GM06990 (cell line): ENCODE results near the gene DLG2.
A peak's percentile ranks its signal among the peaks of the same experiment; 100 is the strongest.

Source experiments
- DNase-seq: peaks from one replicate; pipeline ENCODE4 v3.0.0-alpha.2; 2011; ENCODE audit not compliant: insufficient read length; ENCODE audit errors: extremely low read depth
- H3K27me3 ChIP-seq: replicated peaks from 2 replicates; pipeline ENCODE4 v1.6.0; 2011; ENCODE audit warnings: low read length; ENCODE audit not compliant: control insufficient read depth, insufficient read depth
- H3K36me3 ChIP-seq: 2 replicates; pipeline ENCODE4 v1.5.1; 2011; ENCODE audit warnings: low read length; ENCODE audit not compliant: control insufficient read depth, insufficient read depth
- H3K4me3 ChIP-seq: replicated peaks from 2 replicates; pipeline ENCODE4 v1.5.1; 2011; ENCODE audit warnings: low read depth, mild to moderate bottlenecking, control low read depth, low read length
- TF ChIP-seq, protein P1 (sequence below): IDR thresholded peaks from 2 replicates; pipeline ENCODE4 v1.5.1; 2011; ENCODE audit warnings: low read length, control low read depth, mild to moderate bottlenecking, inconsistent platforms; ENCODE audit not compliant: insufficient read depth, poor library complexity, severe bottlenecking

DLG2 gene

DNA sequence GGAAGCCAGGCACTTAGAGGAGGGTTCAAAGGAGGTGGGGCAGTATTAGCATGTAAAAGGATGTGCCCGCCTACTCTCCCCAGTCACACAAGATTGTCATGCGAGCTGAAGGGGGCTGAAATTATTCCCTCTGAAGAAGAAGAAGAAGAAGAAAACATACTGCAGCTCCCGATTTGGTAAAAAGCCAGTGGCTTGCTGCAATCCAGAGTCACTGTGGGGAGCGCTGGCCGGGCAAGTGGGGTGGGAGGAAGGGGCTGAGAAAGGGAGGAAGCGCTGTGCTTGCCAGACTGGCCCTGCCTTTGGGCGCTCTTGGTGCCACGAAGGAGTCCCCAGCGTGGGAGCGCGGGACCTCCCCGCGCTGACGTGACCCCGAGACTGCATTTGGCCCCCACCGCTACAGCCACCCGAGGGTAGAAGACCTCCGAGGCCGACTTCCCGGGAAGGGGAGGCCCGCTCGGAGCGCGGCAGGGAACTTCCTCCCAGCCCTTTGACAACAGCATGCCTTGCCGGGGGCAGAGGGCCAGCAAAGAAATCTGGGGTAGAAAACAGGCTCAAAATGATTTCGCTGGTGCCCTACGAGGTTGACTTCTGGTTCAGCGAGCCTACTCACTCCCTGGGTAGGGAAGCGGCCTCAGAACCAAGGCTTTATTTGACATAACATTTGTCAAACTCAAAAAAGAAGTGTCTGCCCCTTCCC lies 906.3 kb downstream of the DLG2 start:
- Histone ChIP-seq H3K27me3 (no peaks in the 10 kb centered on the region; the same call in none of the 2 replicates), H3K4me3 (no peak overlapping the region; the same call in 1 of the 2 replicates), H3K36me3 (no peaks in the 10 kb centered on the region)
- DNase-seq: no peak
- TF ChIP-seq, protein P1, sequence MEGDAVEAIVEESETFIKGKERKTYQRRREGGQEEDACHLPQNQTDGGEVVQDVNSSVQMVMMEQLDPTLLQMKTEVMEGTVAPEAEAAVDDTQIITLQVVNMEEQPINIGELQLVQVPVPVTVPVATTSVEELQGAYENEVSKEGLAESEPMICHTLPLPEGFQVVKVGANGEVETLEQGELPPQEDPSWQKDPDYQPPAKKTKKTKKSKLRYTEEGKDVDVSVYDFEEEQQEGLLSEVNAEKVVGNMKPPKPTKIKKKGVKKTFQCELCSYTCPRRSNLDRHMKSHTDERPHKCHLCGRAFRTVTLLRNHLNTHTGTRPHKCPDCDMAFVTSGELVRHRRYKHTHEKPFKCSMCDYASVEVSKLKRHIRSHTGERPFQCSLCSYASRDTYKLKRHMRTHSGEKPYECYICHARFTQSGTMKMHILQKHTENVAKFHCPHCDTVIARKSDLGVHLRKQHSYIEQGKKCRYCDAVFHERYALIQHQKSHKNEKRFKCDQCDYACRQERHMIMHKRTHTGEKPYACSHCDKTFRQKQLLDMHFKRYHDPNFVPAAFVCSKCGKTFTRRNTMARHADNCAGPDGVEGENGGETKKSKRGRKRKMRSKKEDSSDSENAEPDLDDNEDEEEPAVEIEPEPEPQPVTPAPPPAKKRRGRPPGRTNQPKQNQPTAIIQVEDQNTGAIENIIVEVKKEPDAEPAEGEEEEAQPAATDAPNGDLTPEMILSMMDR: no peak

DNA sequence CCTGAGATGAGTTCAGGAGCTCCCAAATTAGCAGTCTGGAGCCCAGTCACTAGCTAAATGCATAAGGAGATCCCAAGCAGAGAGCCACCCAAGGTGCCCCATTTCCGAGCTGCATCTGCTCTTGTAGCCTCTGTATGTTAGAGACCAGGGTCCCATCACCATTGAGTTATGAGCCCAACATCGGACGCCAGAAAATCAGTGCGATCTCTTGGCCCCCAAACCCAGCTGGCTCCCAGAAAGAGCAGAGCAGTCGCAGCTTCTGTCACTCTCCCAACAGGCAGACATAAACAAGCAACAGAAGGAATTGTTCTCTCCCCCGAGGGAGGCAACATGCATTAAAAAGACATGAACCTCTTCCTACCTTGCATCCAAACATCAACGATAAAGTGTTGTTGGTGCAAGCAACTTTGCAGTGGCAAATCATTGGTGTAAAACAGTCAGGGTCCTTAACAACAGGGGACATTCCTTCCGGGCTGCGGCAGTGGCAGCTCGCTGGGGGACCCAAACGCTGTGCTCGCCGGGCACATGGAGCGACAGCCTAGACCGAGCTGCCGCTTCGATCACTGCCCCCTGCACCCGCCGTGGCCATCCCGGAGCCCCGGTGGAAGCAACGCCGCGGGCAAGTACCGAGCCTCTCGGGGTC lies 907.1 kb downstream of the DLG2 start:
- DNase-seq: no peak

DNA sequence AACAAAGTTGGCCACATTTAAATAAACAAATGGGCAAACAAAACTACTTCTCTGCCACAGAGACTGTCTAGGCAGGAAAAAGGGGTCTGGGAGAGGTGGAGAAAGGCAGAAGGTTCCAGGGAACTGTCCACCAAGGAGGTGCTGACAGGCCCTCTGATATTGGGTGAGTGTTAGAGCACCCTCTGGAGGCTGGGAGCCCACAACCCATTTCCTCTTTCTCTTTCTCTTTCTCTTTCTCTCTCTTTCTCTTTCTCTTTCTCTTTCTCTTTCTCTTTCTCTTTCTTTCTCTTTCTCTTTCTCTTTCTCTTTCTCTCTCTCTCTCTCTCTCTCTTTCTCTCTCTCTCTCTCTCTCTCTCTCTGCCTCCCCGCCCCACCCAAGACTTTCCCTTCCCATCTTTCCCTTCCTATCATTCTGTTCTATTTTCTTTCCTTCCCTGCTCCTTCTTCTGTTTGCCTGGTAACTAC lies 912.8 kb downstream of the DLG2 start:
- TF ChIP-seq, protein P1: peak; percentile 10
- no peak for DNase-seq
- H3K27me3 ChIP-seq: no peaks in the 10 kb centered on the region
- no peak overlapping the region for H3K4me3 ChIP-seq
- no peaks in the 10 kb centered on the region for H3K36me3 ChIP-seq

More for the DNA sequence above, 907.1 kb downstream of the DLG2 start:
- TF ChIP-seq, protein P1: no peak
- Histone ChIP-seq H3K36me3 (no peaks in the 10 kb centered on the region), H3K27me3 (no peaks in the 10 kb centered on the region; the same call in none of the 2 replicates), H3K4me3 (no peak overlapping the region)

DNA sequence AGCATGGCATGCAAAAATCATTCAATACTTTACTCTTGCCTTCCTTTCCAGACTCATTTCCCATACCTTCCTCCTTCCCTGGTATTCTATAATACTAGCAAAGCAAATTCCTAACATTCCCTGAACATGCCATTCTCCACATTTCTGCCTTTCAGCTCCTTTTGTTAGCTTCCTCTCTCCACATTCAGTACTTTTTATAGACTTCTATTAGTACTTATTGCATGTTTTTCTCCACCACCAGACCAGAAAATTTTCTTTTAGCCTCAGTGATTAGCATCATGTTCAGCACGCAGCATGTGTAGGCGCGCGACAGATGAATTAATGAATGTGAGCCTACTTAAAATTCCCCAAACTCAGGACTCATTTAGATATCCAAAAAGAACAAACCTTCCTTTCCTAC lies 935.3 kb downstream of the DLG2 start:
- Histone ChIP-seq H3K36me3 (no peaks in the 10 kb centered on the region), H3K27me3 (no peaks in the 10 kb centered on the region), H3K4me3 (no peak overlapping the region)
- TF ChIP-seq, protein P1: no peak
- no peak for DNase-seq

DNA sequence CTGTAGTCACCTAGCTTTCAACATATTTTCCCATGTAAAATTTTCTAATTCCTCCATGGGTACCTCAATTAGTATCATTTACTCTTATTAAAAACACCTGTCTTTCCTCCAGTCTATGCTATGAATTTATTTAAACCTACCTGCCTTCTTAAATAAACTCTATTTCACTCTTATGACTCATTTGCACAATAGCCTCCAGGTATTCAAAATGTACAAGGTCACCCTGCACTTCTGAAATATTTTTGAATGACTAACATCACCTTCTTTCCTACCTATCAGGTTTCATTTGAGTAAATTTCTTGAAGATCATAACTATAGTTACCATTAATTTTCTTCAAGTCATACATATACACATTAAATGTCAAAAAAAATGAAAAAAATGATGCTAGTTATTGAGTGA lies 939.7 kb downstream of the DLG2 start:
- DNase-seq: no peak
- no peaks in the 10 kb centered on the region for H3K36me3 ChIP-seq
- no peaks in the 10 kb centered on the region; the same call in 1 of the 2 replicates for H3K27me3 ChIP-seq
- TF ChIP-seq, protein P1: no peak
- no peak overlapping the region for H3K4me3 ChIP-seq
